ENCODE data around the gene TMEM167B. TPM values are rescaled to one million over a fixed set of nuclear protein-coding genes. Genes with fewer than 3 reads are reported as not detected.

Gene TMEM167B
- total RNA-seq, 4 donors from 2014 or later = 24.8 to 52.3 (median 34.3) TPM

- 70 to 85% methylated on average over 1 of the region's 1 CpG for WGBS, 2 donors
- DNase-seq (ENCODE audit: low spot score in 2 of 2) = no peak
- intact Hi-C loops (cut with DNase I; ENCODE audit: low total_unique reads) = no loop called here
- TF ChIP-seq POLR2A (IDR thresholded peaks at IDR 0.05) (no peak), CTCF (IDR thresholded peaks at IDR 0.05) (no peak)
- no peak overlapping the region for H3K4me3 ChIP-seq (ENCODE audit: low read depth, poor library complexity, severe bottlenecking)
Observed at GRCh38 chr1:109116286-109116685, 25.7 kb downstream of the TMEM167B start.

GRCh38 chr1:109118089-109118488 lies 27.5 kb downstream of the TMEM167B start:
- H3K4me3 ChIP-seq (ENCODE audit: low read depth, poor library complexity, severe bottlenecking) = no peak overlapping the region
- intact Hi-C loops (cut with DNase I; ENCODE audit: low total_unique reads) = no loop called here
- WGBS, 2 donors = 77 to 91% methylated on average over 3 of the region's 3 CpGs
- DNase-seq (ENCODE audit: low spot score in 2 of 2) = no peak
- no peak for TF ChIP-seq POLR2A (IDR thresholded peaks at IDR 0.05)
- no peak for TF ChIP-seq CTCF (IDR thresholded peaks at IDR 0.05)

- intact Hi-C loops (cut with DNase I; ENCODE audit: low total_unique reads) = no loop called here
- WGBS, 2 donors = 90 to 91% methylated on average over 5 of the region's 5 CpGs
Observed at GRCh38 chr1:109120356-109120755, 29.8 kb downstream of the TMEM167B start.

GRCh38 chr1:109131059-109131458 lies 40.5 kb downstream of the TMEM167B start:
- no peak for DNase-seq (ENCODE audit: low spot score in 2 of 2)
- TF ChIP-seq CTCF (IDR thresholded peaks at IDR 0.05) (no peak), POLR2A (IDR thresholded peaks at IDR 0.05) (no peak)
- no peak overlapping the region for H3K4me3 ChIP-seq (ENCODE audit: low read depth, poor library complexity, severe bottlenecking)
- WGBS, 2 donors = 88 to 93% methylated on average over 2 of the region's 2 CpGs
- intact Hi-C loops (cut with DNase I; ENCODE audit: low total_unique reads) = no loop called here

More at GRCh38 chr1:109120356-109120755, 29.8 kb downstream of the TMEM167B start:
- DNase-seq (ENCODE audit: low spot score in 2 of 2) = no peak
- TF ChIP-seq CTCF (IDR thresholded peaks at IDR 0.05) (no peak), POLR2A (IDR thresholded peaks at IDR 0.05) (no peak)
- no peak overlapping the region for H3K4me3 ChIP-seq (ENCODE audit: low read depth, poor library complexity, severe bottlenecking)

GRCh38 chr1:109131800-109132199 lies 41.2 kb downstream of the TMEM167B start:
- DNase-seq (ENCODE audit: low spot score in 2 of 2) = no peak
- TF ChIP-seq POLR2A (IDR thresholded peaks at IDR 0.05) (no peak), CTCF (IDR thresholded peaks at IDR 0.05) (no peak)
- intact Hi-C loops (cut with DNase I; ENCODE audit: low total_unique reads) = no loop called here
- no peak overlapping the region for H3K4me3 ChIP-seq (ENCODE audit: low read depth, poor library complexity, severe bottlenecking)

- TF ChIP-seq POLR2A (IDR thresholded peaks at IDR 0.05) (no peak), CTCF (IDR thresholded peaks at IDR 0.05) (no peak)
- intact Hi-C loops (cut with DNase I; ENCODE audit: low total_unique reads) = no loop called here
- no peak overlapping the region for H3K4me3 ChIP-seq (ENCODE audit: low read depth, poor library complexity, severe bottlenecking)
- no peak for DNase-seq (ENCODE audit: low spot score in 2 of 2)
- 67 to 69% methylated on average over 4 of the region's 4 CpGs for WGBS, 2 donors
Observed at GRCh38 chr1:109133002-109133706, 42.6 kb downstream of the TMEM167B start.
